Measurements from ENCODE around the gene SSH2. TPM values are rescaled to one million over a fixed set of nuclear protein-coding genes. Genes with fewer than 3 reads are reported as not detected.

Gene SSH2
- total RNA-seq, 1 experiment from 2014 or later = 8.5 TPM

DNA sequence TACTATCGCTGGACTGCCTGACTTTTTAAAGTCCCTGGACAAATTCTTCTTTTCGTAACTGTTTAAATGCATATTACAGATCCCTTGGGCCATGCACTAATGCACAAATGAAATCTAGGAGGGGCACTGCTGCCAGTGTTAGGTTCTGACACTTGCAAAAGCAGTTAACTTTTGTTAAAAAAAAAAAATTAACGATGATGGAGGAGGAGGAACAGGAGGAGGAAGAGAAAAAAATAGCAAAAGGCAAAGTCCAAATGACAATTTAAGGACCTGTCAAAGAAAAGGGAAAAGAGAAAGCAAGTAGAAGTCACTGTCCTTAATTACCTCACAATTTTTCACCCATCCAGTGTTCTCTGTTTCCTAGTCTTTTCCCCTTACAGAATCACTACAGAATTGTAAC lies 209.5 kb downstream of the SSH2 start:
- intact Hi-C loops (cut with micrococcal nuclease) = no loop called here
- H3K27me3 ChIP-seq (ENCODE audit: low read length) = no peaks in the 10 kb centered on the region
- no peaks in the 10 kb centered on the region for H3K4me1 ChIP-seq (ENCODE audit: insufficient read depth, low read length)
- no TSS peak for BruUV-seq (replicated peaks)
- no peaks in the 10 kb centered on the region for H3K9me2 ChIP-seq (replicated peaks; ENCODE audit: low read length)
- TF ChIP-seq EZH2 (IDR thresholded peaks at IDR 0.05; ENCODE audit: low read length, unreplicated experiment) (no peak), EZH2phosphoT487 (IDR thresholded peaks at IDR 0.05; ENCODE audit: borderline replicate concordance, low read length) (no peak)
- TF ChIP-seq, protein P1, sequence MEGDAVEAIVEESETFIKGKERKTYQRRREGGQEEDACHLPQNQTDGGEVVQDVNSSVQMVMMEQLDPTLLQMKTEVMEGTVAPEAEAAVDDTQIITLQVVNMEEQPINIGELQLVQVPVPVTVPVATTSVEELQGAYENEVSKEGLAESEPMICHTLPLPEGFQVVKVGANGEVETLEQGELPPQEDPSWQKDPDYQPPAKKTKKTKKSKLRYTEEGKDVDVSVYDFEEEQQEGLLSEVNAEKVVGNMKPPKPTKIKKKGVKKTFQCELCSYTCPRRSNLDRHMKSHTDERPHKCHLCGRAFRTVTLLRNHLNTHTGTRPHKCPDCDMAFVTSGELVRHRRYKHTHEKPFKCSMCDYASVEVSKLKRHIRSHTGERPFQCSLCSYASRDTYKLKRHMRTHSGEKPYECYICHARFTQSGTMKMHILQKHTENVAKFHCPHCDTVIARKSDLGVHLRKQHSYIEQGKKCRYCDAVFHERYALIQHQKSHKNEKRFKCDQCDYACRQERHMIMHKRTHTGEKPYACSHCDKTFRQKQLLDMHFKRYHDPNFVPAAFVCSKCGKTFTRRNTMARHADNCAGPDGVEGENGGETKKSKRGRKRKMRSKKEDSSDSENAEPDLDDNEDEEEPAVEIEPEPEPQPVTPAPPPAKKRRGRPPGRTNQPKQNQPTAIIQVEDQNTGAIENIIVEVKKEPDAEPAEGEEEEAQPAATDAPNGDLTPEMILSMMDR (conservative IDR thresholded peaks at IDR 0.05; ENCODE audit: low read depth, low read length) = no peak
- no peak overlapping the region for H2AFZ ChIP-seq (ENCODE audit: low read length)
- no peaks in the 10 kb centered on the region for H3K36me3 ChIP-seq (ENCODE audit: low read depth, low read length)
- H3K9ac ChIP-seq (ENCODE audit: low read length) = no peak overlapping the region
- no peak overlapping the region for H3K4me3 ChIP-seq (ENCODE audit: low read length)
- ChIA-PET CTCF (no interaction called here), POLR2A (ENCODE audit: unreplicated experiment) (interaction anchor here (0.6 kb wide), 1 partner anchor 28 kb away, joined by 3 read pairs; no protein-coding TSS in a partner anchor)
- H3F3A ChIP-seq (ENCODE audit: low read length, unreplicated experiment) = no peaks in the 10 kb centered on the region
- no peaks in the 10 kb centered on the region for H4K20me1 ChIP-seq (ENCODE audit: low read length)
- ATAC-seq (no peak), DNase-seq (no peak)
- no peak overlapping the region for H3K27ac ChIP-seq (ENCODE audit: low read length)
- no peaks in the 10 kb centered on the region for H3K9me3 ChIP-seq (ENCODE audit: low read length)
- H3K79me2 ChIP-seq (ENCODE audit: low read length) = no peaks in the 10 kb centered on the region
- no peak overlapping the region for H3K4me2 ChIP-seq (ENCODE audit: low read length)

DNA sequence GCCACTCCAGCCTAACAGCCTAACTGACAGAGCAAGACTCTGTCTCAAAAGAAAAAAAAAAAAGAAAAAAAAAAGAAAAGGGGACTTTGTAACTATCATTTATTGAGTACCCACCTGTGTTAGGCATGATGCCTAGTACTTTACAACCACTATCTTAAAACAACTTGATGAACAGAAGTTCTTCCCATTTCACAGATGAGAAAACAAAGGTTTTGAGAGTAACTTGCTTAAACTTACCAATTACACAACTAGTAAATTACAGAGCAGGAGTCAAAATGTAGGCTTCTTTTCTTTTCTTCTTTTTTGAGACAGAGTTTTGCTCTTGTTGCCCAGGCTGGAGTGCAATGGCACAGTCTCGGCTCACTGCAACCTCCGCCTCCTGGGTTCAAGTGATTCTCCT lies 210.6 kb downstream of the SSH2 start:
- no peak for TF ChIP-seq EZH2 (IDR thresholded peaks at IDR 0.05; ENCODE audit: low read length, unreplicated experiment)
- TF ChIP-seq EZH2phosphoT487 (IDR thresholded peaks at IDR 0.05; ENCODE audit: borderline replicate concordance, low read length) = no peak
- TF ChIP-seq, protein P1 (conservative IDR thresholded peaks at IDR 0.05; ENCODE audit: low read depth, low read length) = no peak
- no peak overlapping the region for H3K27ac ChIP-seq (ENCODE audit: low read length)
- no peaks in the 10 kb centered on the region for H3K27me3 ChIP-seq (ENCODE audit: low read length)
- intact Hi-C loops (cut with micrococcal nuclease) = no loop called here
- no peaks in the 10 kb centered on the region for H3F3A ChIP-seq (ENCODE audit: low read length, unreplicated experiment)
- H3K4me1 ChIP-seq (ENCODE audit: insufficient read depth, low read length) = no peaks in the 10 kb centered on the region
- no peak overlapping the region for H2AFZ ChIP-seq (ENCODE audit: low read length)
- H3K9me3 ChIP-seq (ENCODE audit: low read length) = no peaks in the 10 kb centered on the region
- H3K4me2 ChIP-seq (ENCODE audit: low read length) = no peak overlapping the region
- H3K4me3 ChIP-seq (ENCODE audit: low read length) = no peak overlapping the region
- ATAC-seq (no peak), DNase-seq (no peak)
- H3K9me2 ChIP-seq (replicated peaks; ENCODE audit: low read length) = no peaks in the 10 kb centered on the region
- ChIA-PET CTCF (no interaction called here), POLR2A (ENCODE audit: unreplicated experiment) (no interaction called here)
- H3K36me3 ChIP-seq (ENCODE audit: low read depth, low read length) = no peaks in the 10 kb centered on the region
- BruUV-seq (replicated peaks) = no TSS peak
- no peaks in the 10 kb centered on the region for H3K79me2 ChIP-seq (ENCODE audit: low read length)
- no peaks in the 10 kb centered on the region for H4K20me1 ChIP-seq (ENCODE audit: low read length)
- no peak overlapping the region for H3K9ac ChIP-seq (ENCODE audit: low read length)

DNA sequence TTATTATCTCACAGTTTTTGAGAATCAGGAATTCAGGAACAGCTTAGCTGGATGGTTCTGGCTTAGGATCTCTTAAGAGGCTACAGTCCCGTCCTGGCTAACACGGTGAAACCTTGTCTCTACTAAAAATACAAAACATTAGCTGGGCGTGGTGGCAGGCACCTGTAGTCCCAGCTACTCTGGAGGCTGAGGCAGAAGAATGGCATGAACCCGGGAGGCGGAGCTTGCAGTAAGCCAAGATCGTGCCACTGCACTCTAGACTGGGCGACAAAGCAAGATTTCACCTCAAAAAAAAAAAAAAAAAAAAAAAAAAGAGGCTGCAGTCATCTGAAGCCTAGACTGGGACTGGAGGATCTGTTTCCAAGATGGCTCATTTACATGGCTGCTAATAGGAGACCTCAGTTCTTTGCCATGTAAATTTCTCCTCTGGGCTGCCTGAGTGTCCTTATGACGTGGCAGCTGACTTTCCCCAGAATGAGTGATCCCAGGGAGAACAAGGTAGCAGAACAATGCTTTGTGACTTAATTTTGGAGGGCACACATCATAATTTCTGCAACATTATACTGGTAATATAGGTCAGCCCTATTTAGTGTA lies 211.5 kb downstream of the SSH2 start:
- POLR2A ChIA-PET (ENCODE audit: unreplicated experiment) = no interaction called here
- no peak overlapping the region for H3K4me3 ChIP-seq (ENCODE audit: low read length)
- intact Hi-C loops (cut with micrococcal nuclease) = no loop called here
- H3F3A ChIP-seq (ENCODE audit: low read length, unreplicated experiment) = no peaks in the 10 kb centered on the region
- H3K9ac ChIP-seq (ENCODE audit: low read length) = no peak overlapping the region
- CTCF ChIA-PET = no interaction called here
- H3K4me1 ChIP-seq (ENCODE audit: insufficient read depth, low read length) = no peaks in the 10 kb centered on the region
- H3K79me2 ChIP-seq (ENCODE audit: low read length) = no peaks in the 10 kb centered on the region
- no peak overlapping the region for H3K27ac ChIP-seq (ENCODE audit: low read length)
- no peaks in the 10 kb centered on the region for H3K27me3 ChIP-seq (ENCODE audit: low read length)
- no peaks in the 10 kb centered on the region for H4K20me1 ChIP-seq (ENCODE audit: low read length)
- ATAC-seq = no peak
- H3K9me2 ChIP-seq (replicated peaks; ENCODE audit: low read length) = no peaks in the 10 kb centered on the region
- no peak overlapping the region for H2AFZ ChIP-seq (ENCODE audit: low read length)
- no peak for DNase-seq
- TF ChIP-seq, protein P1 (conservative IDR thresholded peaks at IDR 0.05; ENCODE audit: low read depth, low read length) = no peak
- TF ChIP-seq EZH2 (IDR thresholded peaks at IDR 0.05; ENCODE audit: low read length, unreplicated experiment) (no peak), EZH2phosphoT487 (IDR thresholded peaks at IDR 0.05; ENCODE audit: borderline replicate concordance, low read length) (no peak)
- H3K9me3 ChIP-seq (ENCODE audit: low read length) = no peaks in the 10 kb centered on the region
- no TSS peak for BruUV-seq (replicated peaks)
- no peak overlapping the region for H3K4me2 ChIP-seq (ENCODE audit: low read length)
- no peaks in the 10 kb centered on the region for H3K36me3 ChIP-seq (ENCODE audit: low read depth, low read length)

Data from PC-3 (cell line).